KOPT-K1 (cell line): ENCODE data around the gene KRT34.

ENCODE experiments used
- H3K27ac ChIP-seq: fragments of 200-600 bp; sonication (generic); 2 replicates; pipeline ENCODE4 v1.5.1; 2016; ENCODE audit warnings: antibody characterized with exemption, mild to moderate bottlenecking, low read depth, low read length; ENCODE audit not compliant: poor library complexity, severe bottlenecking
- H3K36me3 ChIP-seq: fragments of 200-600 bp; sonication (generic); 2 replicates; pipeline ENCODE4 v1.5.1; 2017; ENCODE audit warnings: antibody characterized with exemption, mild to moderate bottlenecking, low read length, moderate library complexity; ENCODE audit not compliant: insufficient read depth
- H3K9me3 ChIP-seq: fragments of 200-600 bp; sonication (generic); 2 replicates; pipeline ENCODE4 v1.5.1; 2017; ENCODE audit warnings: antibody characterized with exemption, low read length, mild to moderate bottlenecking; ENCODE audit not compliant: insufficient read depth, poor library complexity, severe bottlenecking

Gene KRT34

DNA sequence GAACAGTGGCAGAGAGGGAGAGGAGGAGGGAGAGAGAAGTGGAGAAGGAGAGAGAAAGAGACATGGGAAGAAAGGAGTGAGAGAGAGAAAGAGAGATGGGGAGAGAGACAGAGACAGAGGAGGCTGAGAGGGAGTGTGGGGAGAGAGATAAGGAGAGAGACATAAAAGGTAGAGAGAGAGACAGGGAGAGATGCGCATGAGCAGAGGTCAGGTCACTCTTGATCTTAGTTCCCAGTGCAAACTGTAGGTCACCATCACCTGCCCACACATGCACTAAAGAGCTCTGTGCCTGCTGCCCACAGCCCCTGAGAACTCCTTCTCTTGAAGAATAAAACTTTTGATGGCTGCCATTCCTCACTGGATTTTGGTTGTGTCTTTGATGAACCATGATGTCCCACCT lies 46.4 kb downstream of the KRT34 start:
- Histone ChIP-seq H3K36me3 (no peaks in the 10 kb centered on the region), H3K9me3 (peaks cover 2% of the 10 kb centered on the region), H3K27ac (no peak overlapping the region)

DNA sequence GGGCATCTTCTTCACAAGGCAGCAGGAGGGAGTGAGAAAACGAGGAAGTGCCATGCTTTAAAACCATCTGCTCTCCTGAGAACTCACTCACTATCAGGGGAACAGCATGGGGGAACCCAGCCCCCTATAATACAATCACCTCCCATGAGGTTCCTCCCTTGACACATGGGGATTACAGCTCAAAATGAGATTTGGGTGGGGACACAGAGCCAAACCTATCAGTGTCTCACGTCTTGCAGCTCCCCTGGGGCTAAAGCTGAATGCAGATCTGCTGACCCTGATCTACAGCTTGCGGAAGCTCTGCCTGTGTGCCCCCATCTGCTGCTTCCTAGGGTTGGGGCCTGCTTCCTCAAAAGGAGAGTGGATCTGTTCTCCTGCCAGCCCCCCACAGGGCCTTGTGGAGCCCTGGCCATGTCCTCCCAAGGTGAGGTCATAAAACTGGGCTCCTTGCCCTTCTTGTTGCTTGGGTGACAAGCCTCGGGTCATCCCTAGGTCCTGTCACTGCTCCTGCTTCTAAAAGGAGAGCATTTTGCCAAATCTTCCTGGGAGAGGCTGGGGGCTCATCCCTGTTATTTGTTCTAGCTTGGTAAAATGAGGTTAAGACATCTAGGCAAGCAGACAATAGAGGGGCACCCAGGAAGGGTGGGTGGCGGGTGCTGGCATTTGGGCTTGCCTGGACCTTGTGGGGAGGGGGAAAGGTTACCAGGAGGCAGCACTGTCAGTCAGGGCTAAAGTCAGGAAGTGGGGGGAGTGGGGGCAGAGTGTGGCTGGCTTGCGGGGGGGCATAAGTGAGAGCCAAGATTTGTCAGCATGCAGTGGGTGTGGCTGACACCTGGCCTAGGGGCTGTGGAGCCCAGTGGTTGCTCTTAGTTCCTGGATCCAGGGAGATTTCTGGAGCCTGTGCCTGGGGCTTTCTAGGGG lies 47.5 kb downstream of the KRT34 start:
- Histone ChIP-seq H3K27ac (no peak overlapping the region), H3K36me3 (no peaks in the 10 kb centered on the region), H3K9me3 (no peaks in the 10 kb centered on the region)

GRCh38 chr17:41333836-41334235 lies 48.3 kb downstream of the KRT34 start:
- Histone ChIP-seq H3K27ac (no peak overlapping the region), H3K9me3 (no peaks in the 10 kb centered on the region)

GRCh38 chr17:41333098-41333497 lies 49.0 kb downstream of the KRT34 start:
- H3K36me3 ChIP-seq = no peaks in the 10 kb centered on the region
- H3K9me3 ChIP-seq = no peaks in the 10 kb centered on the region
- no peak overlapping the region for H3K27ac ChIP-seq

More at GRCh38 chr17:41333836-41334235, 48.3 kb downstream of the KRT34 start:
- H3K36me3 ChIP-seq = no peaks in the 10 kb centered on the region

GRCh38 chr17:41332239-41332638 lies 49.9 kb downstream of the KRT34 start:
- H3K36me3 ChIP-seq = no peaks in the 10 kb centered on the region
- H3K27ac ChIP-seq = no peak overlapping the region
- H3K9me3 ChIP-seq = no peaks in the 10 kb centered on the region

- H3K27ac ChIP-seq = no peak overlapping the region
- H3K36me3 ChIP-seq = no peaks in the 10 kb centered on the region
- H3K9me3 ChIP-seq = no peaks in the 10 kb centered on the region
Measured at GRCh38 chr17:41331606-41332005, 50.5 kb downstream of the KRT34 start.

- Histone ChIP-seq H3K9me3 (no peaks in the 10 kb centered on the region), H3K36me3 (no peaks in the 10 kb centered on the region), H3K27ac (no peak overlapping the region)
Measured at GRCh38 chr17:41329279-41329948, 52.7 kb downstream of the KRT34 start.

DNA sequence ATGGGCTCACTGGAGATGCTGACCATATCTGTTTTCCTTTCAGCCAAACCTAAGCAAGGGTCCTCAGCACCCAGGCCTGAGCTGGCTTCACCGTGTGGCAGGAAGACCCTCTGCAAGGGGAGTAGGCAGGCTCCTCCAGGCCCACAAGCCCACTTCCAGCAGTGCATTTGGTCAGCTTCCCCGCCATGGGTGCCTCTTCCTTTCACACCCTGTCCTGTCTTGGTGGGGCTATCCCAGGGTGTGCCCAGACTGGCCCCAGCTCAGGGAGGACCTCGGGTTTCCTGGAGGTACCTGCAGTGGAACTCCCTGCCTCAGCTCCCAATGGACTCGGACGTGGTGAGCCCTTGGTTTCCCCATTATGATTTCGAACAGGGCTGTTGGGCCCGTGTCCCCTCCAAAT lies 53.9 kb downstream of the KRT34 start:
- H3K36me3 ChIP-seq = no peaks in the 10 kb centered on the region
- H3K27ac ChIP-seq = no peak overlapping the region
- H3K9me3 ChIP-seq = no peaks in the 10 kb centered on the region
